Inferior parietal cortex (tissue), 1 donor: ENCODE results near the gene ALS2.
"Not testable (repeated sequence)": the region's sequence is repeated elsewhere in the genome, so short reads cannot be mapped to it uniquely, and the experiment has no call there.

Experiments used
- DNase-seq: peaks from one replicate; pipeline ENCODE4 v3.0.0-alpha.2; 2016; ENCODE audit errors: extremely low spot score

ALS2 gene

GRCh38 chr2:201675454-201675853 lies 105.3 kb downstream of the ALS2 start:
- no peak for DNase-seq

- DNase-seq, result no peak
Measured at GRCh38 chr2:201674794-201675193, 105.9 kb downstream of the ALS2 start.

DNA sequence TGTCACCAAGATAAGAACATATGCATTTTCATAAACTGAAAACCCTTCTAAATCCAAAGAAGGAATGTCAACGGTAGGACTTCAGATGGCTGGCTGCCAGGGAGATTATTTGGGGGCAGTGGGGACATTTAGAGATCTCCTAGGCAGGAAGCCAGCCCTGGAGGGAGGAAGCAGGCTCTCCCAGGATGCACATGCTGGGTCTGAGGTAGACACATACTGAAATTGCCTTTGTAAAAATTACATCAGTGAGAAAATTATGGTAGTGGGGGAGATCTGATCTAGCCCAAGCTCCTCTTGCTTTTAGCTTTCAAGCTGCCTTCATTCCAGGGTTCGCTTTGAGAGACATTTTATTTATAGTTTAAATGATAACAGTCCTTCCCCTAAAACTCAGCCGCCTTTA lies 106.4 kb downstream of the ALS2 start:
- no peak for DNase-seq

DNA sequence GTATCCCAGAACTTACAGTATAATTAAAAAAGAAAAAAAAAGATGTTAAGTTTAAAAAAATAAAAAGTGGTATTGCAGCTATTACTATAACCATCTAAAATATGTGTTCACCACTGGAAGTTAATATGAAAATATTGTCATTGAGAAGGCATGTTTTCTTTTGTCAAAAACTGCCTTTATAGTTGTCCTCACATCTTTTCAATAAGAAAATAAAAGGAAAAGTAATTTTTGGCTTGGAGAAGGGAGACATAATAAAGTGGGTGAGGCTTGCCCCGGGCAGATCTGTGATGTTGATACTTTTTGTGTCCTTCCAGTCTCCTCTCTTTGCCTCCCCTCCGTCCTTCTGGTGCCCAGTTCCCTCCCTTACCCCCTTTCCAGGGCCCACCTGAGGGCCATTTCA lies 107.2 kb downstream of the ALS2 start:
- DNase-seq, result no peak

DNA sequence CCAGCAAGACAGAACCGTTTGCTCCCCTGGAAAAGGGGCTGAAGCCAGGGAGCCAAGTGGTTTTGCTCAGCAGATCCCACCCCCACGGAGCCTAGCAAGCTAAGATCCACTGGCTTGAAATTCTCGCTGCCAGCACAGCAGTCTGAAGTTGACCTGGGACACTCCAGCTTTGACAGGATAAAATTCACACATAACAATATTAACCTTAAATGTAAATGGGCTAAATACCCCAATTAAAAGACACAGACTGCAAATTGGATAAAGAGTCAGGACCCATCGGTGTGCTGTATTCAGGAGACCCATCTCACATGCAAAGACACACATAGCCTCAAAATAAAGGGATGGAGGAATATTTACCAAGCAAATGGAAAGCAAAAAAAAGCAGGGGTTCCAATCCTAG lies 109.5 kb downstream of the ALS2 start:
- DNase-seq, result not testable (repeated sequence)

- no peak for DNase-seq
Measured at GRCh38 chr2:201669865-201670264, 110.9 kb downstream of the ALS2 start.

GRCh38 chr2:201668402-201668910 lies 112.3 kb downstream of the ALS2 start:
- no peak for DNase-seq

GRCh38 chr2:201664334-201664733 lies 116.4 kb downstream of the ALS2 start:
- DNase-seq, result no peak

GRCh38 chr2:201661366-201661765 lies 119.4 kb downstream of the ALS2 start:
- DNase-seq, result no peak

- DNase-seq, result no peak
Measured at GRCh38 chr2:201660293-201660895, 120.3 kb downstream of the ALS2 start.

DNA sequence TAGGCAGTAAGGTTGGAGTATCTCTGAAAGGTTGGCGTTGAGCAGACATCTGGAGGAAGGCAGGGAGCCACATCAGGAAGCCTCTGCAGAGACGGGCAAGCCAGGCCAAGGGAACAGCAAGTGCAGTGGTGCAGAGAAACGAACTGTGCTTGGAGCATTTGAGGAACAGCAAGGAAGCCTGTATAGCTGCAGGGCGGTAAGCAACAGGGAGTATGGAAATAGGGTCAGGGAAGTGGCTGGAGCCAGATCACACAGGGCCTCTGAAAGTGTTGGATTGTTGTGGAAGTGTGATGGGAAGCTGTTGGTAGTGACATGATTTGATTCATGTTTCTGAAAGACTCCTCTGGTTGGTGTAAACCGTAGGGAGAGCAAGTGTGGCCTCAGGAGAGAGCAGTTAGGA lies 124.0 kb downstream of the ALS2 start:
- no peak for DNase-seq

DNA sequence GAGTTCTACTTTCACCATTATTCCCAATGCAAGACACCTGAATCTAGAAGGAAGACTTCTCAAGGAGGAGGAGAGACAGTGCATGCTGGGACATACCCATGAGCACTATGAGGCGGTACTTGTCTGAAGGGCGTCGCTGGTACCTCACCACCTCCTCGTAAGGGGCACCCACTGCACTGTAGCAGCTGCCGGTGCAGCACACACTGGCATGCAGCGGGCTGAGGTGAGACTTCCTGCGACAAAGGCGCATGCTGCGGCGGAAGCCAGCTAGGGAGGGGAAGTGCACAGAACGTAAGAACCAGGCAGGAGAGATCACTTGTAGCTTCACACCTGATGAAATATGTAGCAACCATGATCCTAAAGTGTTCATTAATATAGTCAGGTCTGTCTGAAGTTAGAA lies 124.6 kb downstream of the ALS2 start:
- no peak for DNase-seq

- DNase-seq, result no peak
Measured at GRCh38 chr2:201654616-201655384, 125.9 kb downstream of the ALS2 start.

DNA sequence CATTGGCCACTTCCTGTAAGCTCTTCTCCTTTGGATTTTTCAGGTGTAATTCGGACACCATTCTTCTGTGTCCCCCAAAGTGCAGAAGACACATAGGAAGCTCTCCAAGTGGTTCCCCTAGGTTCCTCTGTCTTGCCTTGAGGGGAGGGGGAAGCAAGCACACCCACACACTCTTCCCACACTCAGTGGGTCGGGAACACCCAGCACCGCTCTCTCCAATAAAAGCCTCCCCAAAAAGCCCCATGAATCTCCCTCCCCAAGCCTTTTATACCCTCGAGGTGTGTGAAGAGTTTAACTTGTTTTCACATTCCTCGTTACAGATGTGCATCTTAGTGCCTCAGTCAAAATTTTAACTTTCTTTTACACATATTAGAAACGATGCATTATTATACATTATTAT lies 127.5 kb downstream of the ALS2 start:
- no peak for DNase-seq
